ENCODE measurements around the gene MEIS2.

DNA sequence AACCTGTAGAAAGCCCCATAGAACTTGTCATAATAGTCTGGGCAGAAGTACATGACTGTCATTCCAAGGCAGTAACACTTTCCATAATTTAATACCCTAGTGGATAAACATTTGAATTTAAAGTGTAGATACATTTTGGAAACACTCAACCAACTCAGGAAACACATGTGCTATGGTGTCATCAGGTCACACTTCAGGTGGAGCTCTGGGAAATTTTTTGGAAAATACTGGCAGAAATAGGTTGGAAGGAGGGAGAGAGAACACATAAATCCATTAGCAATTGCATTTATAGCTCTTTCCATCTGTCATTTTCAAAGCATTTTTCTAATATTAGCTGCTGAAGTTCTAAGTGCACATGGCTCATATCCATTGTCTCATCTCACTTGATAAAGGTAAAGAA lies 135.7 kb downstream of the MEIS2 start:
- TF ChIP-seq, protein P1, sequence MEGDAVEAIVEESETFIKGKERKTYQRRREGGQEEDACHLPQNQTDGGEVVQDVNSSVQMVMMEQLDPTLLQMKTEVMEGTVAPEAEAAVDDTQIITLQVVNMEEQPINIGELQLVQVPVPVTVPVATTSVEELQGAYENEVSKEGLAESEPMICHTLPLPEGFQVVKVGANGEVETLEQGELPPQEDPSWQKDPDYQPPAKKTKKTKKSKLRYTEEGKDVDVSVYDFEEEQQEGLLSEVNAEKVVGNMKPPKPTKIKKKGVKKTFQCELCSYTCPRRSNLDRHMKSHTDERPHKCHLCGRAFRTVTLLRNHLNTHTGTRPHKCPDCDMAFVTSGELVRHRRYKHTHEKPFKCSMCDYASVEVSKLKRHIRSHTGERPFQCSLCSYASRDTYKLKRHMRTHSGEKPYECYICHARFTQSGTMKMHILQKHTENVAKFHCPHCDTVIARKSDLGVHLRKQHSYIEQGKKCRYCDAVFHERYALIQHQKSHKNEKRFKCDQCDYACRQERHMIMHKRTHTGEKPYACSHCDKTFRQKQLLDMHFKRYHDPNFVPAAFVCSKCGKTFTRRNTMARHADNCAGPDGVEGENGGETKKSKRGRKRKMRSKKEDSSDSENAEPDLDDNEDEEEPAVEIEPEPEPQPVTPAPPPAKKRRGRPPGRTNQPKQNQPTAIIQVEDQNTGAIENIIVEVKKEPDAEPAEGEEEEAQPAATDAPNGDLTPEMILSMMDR (IDR thresholded peaks at IDR 0.05; ENCODE audit: low read length) = no peak
- no peak for TF ChIP-seq EZH2 (IDR thresholded peaks at IDR 0.05; ENCODE audit: borderline replicate concordance, low read length)

Measured in OCI-LY1 (cell line).